Renal cortical epithelial cell (primary cell): ENCODE measurements around the gene CCZ1B. TPM values are rescaled to one million over a fixed set of nuclear protein-coding genes. Genes with fewer than 3 reads are reported as not detected.
A peak's percentile ranks its signal among the peaks of the same experiment; 100 is the strongest.
"Not testable (repeated sequence)": the region's sequence is repeated elsewhere in the genome, so short reads cannot be mapped to it uniquely, and the experiment has no call there.

ENCODE experiments used
- DNase-seq: peaks from one replicate; pipeline ENCODE4 v3.0.0-alpha.2; 2011; ENCODE audit warnings: low read depth
- total RNA-seq: library from RNA; depleted of rRNA; stranded (reverse); fragments of >200 nt; gene quantifications from 2 replicates; pipeline ENCODE4 v1.2.3, GENCODE V29; 2014

CCZ1B gene
- 16.3 and 23.1 TPM in 2 replicates for total RNA-seq

DNA sequence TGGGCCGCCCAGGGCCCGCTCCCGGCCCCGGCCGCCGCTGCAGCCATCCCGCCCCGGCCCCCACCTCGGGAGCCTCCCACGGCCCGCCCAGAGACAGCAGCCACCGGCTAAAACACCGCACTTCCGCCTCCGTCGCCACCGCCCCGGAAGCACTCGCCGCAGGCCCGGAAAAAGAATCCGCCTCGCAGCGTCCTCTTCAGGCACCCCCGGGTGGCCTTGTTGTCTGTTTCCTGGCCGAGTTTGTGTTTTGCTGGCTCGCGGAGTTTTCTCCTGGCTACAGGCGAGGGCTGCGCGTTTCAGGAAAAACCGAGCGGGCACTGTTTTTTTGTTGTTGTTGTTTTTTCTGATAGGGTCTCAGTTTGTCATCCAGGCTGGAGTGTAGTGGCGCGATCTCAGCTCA is at the start of gene CCZ1B:
Gene CCZ1B (minus strand): TSS at position 125 of the 400 bp plus-strand sequence. CDS start 78 bp downstream, at position 47.
- peak; percentile 18 for DNase-seq

DNA sequence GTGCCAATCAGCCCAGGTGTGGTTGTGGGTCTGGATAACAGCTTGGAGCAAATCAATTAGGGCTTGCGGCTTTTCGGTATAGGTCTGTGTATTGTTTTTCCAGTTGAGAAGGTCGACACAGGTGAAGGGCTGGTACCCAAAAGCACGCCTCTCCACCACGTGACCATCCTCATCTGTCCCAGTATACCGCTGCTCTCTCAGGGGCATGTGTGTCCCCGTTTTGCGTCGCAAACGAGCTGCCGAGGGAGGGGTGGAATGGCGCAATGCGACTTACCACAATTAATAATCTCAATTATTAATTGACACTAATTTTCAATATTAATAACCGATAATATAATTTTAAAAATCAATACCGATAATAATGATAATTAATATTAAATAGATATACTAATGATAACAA is 48.9 kb upstream of the CCZ1B start:
- DNase-seq: not testable (repeated sequence)

DNA sequence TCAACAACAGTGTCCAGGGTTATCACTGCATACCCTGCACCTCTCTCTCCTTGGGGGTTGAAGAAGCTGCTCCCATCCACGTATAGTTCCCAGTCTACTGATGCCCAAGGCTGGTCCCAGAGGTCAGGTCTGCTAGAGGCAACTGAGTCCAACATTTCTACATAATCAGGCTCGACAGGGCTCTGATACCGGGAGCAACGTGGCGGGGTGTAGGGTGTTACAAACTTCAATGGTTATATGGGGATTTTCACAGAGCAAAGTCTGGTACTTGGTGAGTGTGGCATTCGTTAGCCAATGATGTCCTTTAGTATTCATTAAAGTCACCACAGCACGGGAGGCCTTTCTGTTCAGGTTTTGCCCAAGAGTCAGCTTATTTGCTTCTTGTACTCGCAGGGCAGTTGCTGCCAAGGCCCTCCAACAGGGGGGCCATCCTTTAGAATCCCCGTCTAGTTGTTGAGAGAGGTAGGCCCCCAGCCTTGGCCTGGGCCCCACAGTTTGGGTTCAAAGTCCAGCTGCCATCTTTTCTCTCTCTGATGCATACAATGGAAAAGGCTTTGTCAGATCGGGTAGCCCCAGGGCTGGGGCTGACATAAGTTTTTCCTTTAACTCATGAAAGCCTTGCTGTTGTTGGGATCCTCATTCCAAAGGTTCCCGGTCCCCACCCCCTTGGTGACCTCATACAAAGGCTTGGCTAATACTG is 46.3 kb upstream of the CCZ1B start:
- DNase-seq: not testable (repeated sequence)

DNA sequence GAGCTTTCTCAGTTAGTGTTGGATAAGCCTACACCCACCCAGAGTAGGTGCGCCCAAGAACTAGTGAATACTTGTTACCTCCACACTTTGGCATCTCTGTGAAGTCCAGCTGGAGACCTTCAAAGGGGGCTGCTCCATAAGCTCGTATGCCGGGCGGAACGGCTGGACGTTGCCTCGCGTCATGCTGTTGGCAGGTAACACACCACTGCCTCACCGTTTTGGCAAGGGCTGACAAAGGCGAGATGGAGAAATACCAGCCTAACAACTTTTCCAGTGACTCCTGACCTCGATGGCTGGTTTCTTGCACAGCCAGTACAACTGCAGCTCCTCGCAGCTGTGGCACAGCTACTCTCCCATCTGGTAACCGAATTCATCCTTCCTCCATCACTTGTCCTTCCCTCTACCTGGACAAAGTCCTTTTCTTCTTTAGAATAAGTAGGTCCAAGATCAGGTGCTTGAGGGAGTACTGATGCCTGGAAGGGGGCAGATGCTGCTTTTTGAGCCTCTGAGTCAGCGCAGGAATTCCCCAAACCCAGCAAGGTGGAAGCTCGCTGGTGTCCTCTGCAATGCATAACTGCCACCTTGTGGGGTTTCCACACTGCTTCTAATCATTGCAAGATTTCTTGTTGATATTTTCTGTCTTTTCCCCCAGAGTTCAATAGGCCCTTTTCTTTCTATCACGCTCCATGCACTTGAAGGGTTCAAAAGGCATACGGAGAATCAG is 45.5 kb upstream of the CCZ1B start:
- not testable (repeated sequence) for DNase-seq

DNA sequence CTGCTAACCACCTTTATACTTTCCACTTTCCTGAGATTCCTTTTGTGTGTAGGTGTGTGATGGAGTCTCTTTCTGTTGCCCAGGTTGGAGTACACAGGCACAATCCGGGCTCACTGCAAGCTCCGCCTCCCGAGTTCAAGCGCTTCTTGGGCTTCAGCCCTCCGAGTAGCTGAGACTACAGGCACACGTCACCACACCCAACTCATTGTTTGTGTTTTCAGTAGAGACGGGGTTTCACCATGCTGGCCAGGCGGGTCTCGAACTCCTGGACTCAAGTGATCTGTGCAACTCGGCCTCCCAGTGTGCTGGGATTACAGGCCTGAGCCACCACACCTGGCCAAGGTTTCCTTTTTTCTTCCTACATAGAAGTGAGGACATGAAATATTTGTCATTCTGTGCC is 38.7 kb upstream of the CCZ1B start:
- not testable (repeated sequence) for DNase-seq

DNA sequence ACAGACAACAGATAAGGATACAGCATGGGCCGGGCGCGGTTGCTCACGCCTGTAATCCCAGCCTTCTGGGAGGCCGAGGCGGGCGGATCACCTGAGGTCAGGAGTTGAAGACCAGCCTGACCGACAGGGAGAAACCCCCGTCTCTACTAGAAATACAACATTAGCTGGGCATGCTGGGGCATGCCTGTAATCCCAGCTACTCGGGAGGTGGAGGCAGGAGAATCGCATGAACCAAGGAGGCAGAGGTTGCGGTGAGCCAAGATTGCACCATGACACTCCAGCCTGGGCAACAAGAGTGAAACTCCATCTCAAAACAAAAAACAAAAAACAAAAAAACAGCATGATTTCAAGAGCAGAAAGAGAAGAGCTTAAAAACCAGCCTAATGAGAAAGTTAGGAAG is 38.1 kb upstream of the CCZ1B start:
- DNase-seq: not testable (repeated sequence)

DNA sequence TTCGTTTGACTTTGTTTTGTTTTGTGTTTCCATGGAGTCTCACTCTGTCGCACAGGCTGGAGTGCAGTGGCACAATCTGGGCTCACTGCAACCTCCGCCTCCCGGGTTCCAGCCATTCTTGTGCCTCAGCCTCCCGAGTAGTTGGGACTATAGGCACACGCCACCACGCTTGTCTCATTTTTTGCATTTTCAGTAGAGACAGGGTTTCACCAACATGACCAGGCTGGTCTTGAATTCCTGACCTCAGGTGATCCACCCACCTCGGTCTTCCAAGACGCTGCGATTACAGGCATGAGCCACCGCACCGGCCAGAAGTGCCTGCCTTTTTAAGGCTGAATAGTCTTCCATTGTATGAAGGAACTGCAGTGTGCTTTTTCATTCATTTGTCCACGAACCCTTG is 36.8 kb upstream of the CCZ1B start:
- DNase-seq: not testable (repeated sequence)

DNA sequence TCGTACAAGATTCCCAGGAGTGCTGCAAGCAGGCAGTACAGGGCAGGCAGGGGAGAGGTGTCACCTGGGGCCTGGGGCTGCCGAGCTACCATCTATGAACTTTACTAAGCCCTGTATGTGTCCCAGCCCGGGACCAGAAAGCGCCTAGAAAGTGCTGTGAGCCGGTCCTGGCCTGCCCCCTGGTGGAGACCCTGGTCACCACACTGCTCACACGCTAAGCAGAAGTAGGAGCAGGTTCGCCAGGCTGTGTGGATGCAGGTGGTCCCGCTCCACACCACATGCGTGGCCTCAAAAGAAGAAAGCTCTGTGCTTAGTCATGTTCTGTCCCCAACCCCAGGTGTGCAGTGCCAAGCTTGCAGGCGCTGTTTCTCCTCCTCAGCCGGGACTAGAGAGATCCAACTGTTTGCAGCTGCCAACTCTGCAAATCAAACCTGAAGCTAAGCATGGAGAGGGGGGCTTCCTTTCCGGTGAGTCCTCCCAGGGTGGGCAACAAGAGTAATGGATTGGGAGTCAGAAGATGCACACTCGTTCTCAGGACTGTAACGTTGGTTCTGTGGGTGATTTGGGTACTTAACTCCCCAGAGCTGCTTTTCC is 31.7 kb upstream of the CCZ1B start:
- DNase-seq: peak; percentile 8

DNA sequence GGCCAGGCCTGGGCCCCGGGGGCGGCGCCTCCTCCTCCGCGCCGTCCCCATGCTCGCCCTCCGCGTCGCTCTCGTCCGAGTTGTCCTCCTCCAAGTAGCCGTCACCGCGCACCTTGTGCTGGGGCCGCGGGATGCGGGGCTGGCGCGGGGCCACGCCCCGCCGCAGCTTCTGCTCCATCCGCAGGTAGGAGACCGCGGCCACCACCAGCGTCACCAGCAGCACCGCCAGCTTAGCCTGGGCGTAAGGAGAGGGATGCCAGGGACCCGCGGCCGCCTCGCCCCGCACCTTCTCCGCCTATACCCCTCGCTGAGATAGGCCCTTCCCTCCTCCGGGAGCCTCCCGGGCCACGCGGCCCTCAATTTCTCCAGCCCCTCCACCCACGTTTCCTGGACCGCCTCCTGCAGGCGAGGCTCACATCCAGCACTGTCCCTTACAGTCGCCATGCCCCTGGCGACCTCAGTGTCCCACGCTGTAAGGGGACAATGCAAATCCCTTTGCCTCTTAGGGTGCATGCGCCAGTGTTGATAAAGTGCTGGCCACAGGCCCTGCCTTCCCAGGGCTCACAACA is 29.6 kb upstream of the CCZ1B start:
- DNase-seq: not testable (repeated sequence)

DNA sequence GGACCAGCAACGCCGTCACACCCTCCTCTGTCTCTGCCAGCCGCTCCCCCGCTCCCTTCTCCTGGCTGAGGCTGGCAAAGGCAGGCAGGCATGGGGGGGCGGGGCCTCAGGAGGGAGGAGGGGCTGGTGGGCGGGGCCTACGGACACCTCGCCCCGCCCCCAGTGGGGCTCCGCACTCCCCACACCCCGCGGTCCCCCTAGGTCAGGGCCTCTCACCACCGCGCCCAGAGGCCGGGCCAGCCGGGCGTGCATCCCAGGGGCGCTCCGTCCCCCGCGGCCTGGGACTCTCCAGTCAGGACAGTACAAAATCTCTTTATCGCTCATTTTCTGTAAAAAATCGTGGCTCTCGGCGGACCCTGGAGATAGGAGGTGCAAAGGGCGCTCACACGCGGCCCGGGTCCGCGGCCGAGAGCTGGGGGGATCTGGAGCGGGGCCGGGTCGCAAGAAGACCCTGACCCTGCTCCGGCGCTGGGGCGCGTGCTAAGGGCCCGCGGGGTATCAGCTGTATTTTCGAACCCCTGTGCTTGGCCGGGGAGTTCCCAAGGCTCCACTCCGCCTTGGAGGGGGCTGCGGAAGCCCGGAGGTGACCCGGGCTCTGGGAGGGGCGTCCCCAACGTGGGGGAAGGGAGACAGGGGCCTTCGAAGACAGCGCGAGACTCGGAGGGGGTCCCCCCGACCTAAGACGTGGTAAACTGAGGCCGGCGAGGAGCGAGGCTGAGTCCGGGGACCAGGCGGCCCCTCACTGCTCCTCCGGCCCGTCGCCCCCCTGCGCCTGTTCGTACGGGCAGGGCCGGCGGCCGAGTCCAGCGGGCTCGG is 28.9 kb upstream of the CCZ1B start:
- DNase-seq: not testable (repeated sequence)

DNA sequence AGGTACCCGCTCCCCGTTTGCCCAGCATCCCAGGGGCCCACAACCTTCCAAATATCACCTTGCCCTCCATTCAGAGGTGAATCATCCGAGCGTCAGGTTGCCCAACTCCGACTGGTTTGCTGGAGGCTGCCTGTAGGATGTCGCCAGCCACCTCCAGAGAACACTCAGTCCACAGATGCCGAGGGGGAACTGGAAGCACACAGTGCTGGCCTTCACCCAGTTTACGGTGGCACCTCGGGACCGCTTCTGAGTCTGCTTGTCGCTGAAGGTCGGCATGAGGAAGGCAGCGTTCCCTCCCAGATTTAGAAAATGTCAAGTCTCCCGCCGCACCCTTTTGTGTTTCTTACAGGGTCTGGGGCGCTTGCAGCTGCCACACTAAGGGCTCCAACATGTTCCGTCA is 27.6 kb upstream of the CCZ1B start:
- DNase-seq: not testable (repeated sequence)

DNA sequence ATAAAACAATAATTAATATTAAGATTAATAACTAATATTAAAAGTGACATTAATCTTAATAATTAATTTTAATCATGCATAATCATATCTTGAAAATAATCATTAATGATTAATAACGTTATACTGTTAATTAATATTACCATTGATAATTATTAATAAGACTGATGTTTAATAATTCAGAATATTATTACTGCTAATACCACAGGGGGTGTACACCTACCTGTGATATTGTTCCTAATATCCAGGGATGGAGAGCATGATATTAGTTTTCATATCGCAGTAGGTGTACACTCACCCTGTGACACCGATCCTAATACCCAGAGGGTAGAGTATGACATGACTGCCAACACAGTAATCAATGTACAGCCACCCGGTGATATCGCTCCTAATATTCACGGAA is 23.1 kb upstream of the CCZ1B start:
- DNase-seq: not testable (repeated sequence)

DNA sequence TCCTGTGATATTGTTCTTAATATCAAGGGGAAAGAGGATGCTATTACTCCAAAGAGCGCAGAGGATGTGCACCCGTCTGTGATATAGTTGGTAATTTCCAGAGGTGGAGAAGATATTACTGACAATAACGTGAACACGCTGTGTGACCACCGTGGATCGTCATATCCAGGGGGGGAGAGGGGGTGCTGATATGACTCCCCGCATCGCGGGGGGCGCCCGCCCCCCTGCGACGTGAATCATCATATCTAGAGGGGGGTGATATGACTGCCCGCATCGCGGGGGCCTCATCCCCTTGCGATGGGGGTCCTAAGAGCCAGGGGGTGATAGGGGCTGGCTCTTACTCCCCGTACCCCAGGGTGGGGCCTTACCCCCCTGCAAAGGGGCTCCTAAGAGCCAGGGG is 21.7 kb upstream of the CCZ1B start:
- DNase-seq: not testable (repeated sequence)

DNA sequence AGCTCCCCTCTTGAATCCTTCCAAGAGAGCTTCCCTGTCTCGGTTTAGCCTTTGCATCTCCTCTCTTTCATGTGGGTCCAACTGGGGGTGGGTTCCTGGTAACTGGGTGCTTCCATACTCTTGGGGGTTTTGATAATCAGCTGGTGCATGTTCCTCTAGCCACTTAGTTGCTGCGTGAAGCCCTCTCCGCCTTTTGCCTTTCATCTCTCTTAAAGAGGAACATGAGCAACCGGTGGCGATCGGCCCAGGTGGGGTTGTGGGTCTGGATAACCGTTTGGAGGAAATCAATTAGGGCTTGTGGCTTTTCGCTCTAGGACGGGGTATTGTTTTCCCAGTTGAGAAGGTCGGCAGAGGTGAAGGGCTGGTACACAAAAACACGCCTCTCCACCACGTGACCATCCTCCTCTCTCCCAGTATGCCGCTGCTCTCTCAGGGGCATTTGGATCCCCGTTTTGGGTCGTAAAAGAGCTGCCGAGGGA is 19.9 kb upstream of the CCZ1B start:
- not testable (repeated sequence) for DNase-seq

DNA sequence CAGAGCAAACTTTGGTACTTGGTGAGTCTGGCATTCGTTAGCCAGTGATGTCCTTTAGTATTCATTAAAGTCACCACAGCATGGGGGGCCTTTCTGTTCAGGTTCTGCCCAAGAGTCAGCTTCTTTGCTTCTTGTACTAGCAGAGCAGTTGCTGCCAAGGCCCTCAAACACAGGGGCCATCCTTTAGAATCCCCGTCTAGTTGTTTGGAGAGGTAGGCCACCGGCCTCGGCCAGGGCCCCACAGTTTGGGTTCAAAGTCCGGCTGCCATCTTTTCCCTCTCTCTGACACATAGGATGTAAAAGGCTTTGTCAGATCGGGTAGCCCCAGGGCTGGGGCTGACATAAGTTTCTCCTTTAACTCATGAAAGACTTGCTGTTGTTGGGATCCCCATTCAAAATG is 17.6 kb upstream of the CCZ1B start:
- DNase-seq: not testable (repeated sequence)

DNA sequence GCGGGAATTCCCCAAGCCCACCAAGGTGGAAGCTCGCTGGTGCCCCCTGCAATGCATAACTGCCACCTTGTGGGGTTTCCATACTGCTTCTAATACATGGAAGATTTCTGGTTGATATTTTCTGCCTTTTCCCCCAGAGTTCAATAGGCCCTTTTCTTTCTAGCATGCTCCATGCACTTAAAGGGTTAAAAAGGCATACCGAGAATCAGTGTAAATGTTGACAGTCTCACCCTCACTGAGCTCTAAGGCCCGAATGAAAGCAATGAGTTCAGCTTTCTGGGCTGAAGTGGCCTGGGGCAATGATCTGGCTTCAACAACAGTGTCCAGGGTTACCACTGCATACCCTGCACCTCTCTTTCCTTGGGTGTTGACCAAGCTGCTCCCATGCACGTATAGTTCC is 17.0 kb upstream of the CCZ1B start:
- not testable (repeated sequence) for DNase-seq

DNA sequence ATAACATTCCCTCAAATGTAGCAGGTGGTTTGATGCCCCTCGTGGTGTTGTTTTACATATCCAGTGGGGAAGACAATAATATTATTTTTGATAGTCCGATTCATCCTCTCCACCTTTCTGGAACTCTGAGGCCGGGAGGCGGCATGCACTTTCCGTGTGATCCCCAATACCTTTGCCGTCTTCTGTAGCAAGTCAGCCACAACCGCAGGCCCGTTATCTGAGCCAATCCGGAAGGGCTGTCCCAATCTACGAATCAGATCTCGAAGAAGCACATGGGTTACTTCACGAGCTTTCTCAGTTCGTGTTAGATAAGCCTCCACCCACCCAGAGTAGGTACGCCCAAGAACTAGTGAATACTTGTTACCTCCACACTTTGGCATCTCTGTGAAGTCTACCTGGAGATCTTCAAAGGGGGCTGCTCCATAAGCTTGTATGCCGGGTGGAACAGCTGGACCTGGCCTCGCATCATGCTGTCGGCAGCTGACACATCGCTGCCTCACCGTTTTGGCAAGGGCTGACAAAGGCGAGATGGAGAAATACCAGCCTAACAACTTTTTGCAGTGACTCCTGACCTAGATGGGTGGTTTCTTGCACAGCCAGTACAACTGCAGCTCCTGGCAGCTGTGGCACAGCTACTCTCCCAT is 16.3 kb upstream of the CCZ1B start:
- DNase-seq: not testable (repeated sequence)

DNA sequence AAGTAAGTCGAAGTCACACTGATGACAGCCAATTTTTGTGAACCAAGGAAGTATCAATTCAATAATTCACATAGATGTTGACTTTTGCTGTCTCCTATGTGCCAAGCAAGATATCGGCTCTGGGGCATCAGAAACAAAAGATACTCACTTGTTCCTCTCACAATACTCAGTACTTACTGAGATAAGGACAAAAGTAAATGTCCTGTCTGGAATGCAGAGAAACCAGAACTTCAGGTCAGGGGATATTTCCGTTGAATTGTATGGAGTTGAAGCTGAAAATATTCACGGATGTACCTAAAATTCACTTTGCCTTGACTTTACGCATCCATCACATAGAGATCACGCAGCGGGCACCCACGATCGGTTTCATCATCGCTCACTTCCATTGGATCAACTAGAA is 11.0 kb upstream of the CCZ1B start:
- not testable (repeated sequence) for DNase-seq

DNA sequence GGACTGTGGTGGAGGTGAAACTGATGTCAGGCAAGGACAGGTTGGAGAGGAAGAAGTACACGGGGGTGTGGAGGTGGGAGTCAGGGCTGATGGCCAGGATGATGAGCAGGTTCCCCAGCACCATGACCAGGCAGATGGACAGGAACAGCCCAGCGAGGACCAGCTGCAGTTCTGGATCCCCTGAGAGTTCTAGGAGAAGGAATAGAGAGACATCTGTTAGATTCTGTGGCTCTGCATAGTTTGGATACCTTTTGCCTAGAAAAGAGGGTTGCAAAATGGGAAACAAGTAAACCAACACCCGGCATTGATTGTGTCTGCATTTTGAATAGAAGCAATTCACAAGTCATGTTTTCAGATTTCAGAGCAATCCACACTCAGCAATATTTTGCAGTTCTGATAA is 9.4 kb upstream of the CCZ1B start:
- not testable (repeated sequence) for DNase-seq

DNA sequence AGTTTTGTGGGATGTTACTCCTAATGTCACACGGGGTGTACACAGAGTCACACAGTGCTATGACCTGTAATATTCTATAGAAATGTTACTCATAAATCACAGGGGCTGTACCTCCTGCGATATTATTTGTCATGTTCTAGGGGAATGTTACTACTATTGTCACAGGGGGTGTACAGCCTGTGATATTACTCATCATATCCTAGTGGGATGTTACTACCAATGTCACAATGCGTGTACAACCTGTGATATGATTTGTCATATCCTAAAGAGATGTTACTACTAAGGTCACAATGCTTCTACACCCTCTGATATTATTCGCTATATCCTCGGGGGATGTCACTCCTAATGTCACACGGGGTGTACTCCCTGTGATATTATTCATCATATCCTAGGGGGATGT is 7.6 kb upstream of the CCZ1B start:
- no peak for DNase-seq
